GM19328 (cell line): ENCODE results near the gene NAA80.
"Not testable (repeated sequence)": the region's sequence is repeated elsewhere in the genome, so short reads cannot be mapped to it uniquely, and the experiment has no call there.

Experiments used
- ATAC-seq: cut with Tn5 transposase; IDR thresholded peaks from one replicate; pipeline ENCODE4 v1.9.1; 2021; ENCODE audit warnings: mild to moderate bottlenecking, moderate library complexity; ENCODE audit not compliant: unreplicated experiment

The NAA80 gene

GRCh38 chr3:50316657-50317242 is 17.5 kb upstream of the NAA80 start:
- ATAC-seq: no peak

- ATAC-seq: no peak
Measured at GRCh38 chr3:50314816-50315215, 15.6 kb upstream of the NAA80 start.

DNA sequence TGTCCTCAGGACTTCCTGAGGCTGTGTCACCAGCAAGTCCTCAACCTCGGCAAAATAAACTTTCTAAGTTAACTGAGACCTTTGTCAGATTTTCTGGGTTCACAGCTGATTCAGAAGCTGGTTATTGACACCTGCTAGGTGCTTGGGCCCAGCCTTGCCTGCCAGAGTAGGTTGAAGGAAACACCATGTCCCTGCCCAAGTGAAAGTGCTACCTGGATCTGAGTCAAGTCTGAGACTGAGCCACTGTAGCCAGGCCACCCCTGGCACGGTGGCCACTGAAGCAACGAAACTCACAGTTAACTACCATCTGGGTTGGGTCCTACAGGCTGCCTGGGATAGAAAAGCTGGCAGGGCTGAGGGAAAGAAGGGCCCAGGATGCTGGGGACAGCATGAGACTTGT is 15.1 kb upstream of the NAA80 start:
- no peak for ATAC-seq

GRCh38 chr3:50312041-50312440 is 12.8 kb upstream of the NAA80 start:
- not testable (repeated sequence) for ATAC-seq

- ATAC-seq: no peak
Measured at GRCh38 chr3:50304601-50305000, 5.4 kb upstream of the NAA80 start.

GRCh38 chr3:50303013-50303815 is 4.0 kb upstream of the NAA80 start, which contains the start of gene HYAL1:
TSS of gene HYAL1 (minus strand) at chr3:50303574. CDS start at chr3:50302956, 618 bp downstream.
- ATAC-seq: no peak

DNA sequence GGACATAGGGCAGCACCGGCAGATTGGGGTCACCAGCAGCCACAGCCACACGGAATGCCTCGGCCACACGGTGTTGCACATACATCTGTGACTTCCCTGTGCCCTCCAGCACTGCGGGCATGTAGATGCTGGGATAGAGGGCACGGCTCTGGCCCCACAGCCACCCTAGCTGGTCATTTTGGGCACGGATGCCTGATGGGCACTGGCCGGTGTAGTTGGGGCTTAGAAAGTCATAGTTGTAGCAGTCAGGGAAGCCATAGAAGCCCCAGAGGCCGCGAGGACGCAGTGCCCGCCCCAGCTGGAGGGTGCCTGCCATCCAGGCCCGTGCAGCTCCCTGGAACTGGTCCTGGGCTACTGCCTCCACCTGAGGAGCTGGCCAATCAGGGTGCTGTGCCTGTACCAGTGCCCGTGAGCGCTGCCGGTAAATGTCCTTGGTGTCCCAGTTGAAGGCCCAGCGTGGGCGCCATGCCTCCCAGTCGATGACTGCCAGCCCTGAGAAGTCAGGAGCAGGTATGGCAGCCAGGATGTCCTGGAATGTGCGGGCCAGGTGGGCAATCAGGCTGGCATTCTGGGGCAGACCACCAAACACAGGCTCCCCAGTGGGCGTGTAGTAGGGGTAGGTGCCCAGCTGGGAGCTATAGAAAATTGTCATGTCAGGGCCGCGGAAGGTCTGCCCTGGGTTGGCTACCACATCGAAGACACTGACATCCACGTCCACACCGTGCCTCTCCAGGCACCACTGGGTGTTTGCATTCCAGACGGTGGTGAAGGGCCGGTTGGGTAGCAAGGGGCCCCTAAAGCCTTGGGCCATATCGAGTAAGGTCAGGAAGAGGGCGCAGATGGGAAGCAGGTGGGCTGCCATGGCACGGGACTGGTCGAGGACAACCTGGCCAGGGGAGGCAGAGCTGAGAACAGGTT is 3.1 kb upstream of the NAA80 start:
- ATAC-seq: no peak

- ATAC-seq: no peak
Measured at GRCh38 chr3:50300681-50301254, 1.6 kb upstream of the NAA80 start.

- ATAC-seq: no peak
Measured at GRCh38 chr3:50299929-50300680, 900 bp upstream of the NAA80 start.

- no peak for ATAC-seq
Measured at GRCh38 chr3:50299638-50299928, 378 bp upstream of the NAA80 start.

GRCh38 chr3:50297896-50298725 is 1.1 kb downstream of the NAA80 start:
- ATAC-seq: no peak

DNA sequence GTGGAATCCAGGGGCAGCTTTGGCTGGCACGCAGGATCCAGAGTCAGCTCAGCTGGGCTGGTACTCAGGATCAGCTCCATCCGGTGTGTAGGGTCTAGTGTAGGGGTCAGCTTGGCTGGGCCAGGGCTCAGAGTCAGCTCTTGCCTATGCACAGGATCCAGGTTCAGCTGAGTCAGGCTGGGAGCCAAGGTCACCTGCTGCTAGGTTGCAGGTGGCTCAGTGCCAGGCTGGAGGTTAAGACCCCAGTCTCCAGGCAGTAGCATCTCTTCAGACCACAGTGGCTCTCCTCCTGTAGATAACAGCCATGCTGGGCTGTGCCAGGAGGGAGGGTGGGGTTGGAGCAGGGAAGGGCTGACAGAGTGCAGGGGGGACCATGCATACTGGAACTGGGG is 1.8 kb downstream of the NAA80 start:
- ATAC-seq: no peak

DNA sequence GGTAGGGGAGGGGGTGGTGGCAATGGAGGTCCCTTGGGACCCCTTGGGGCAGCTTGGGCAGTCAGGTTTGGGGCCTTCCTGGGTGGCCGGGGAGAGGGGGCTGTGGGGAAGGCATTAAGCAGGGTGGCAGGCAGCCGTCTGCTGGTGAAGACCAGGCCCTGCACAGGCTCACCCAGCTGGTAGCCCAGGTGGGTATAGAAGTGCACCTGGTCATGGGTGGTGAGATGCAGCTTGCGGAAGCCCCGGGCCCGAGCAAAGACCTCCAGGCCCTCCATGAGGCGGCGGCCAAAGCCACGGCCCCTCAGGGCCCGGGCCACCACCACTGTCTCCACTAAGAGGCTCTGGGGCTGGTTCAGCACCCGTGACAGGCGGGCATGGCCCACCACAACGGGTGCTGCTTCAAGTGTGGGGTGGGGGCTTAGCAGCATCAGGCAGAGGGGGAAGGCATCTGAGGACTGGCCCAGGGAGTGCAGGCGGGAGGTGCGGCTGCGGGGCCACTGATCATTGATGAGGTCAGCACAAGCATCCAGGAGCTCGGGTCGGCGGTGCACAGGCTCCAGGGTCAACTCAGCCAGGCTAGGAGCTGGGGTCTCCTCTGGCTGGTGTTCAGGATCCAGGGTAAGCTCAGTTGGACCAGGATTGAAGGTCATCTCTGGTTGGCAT is 2.4 kb downstream of the NAA80 start:
- ATAC-seq: no peak

DNA sequence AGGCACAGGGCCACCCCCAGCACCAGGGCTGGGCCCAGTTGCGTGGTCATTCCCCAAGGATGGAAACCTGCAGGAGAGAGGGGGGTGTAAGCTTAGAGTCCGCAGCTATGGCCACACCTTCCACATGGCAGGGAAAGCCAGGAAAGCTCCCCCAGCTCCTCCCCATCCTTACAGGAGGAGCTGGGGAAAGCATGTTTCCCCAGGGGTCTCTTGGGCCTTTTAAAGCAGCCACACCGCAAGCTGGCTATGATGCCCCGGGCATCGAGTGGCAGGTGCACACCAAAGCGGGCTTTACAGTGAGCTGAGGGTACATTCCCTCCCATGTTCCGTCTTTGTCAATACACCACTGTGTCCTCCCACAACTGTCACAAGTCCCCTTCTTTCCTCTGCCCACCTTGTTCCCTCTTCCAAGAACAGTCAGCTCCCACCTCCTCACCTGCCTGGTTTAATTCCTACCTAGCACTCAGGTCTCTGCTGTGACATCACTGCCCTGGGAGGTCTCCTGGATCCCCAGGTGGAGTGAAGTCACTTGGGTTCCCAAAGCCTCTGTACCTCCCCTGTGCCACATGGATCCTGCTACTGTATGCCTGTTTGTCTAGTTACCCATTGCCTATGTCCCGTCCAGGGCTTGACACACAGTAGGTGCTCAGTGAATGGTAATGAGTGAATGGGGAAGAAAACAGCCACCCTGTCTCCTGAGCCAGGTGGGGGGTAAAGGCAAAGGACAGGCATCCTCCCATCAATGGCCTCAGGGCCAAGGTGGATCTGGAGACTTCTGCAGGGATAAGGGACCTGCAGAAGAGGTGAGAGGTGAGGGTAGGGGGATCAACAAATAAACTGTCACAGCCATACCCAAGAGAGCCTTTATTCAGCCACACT is 3.4 kb downstream of the NAA80 start:
- no peak for ATAC-seq

GRCh38 chr3:50294492-50295403 is 4.5 kb downstream of the NAA80 start:
- ATAC-seq: no peak

GRCh38 chr3:50294089-50294488 is 5.1 kb downstream of the NAA80 start:
- ATAC-seq: no peak

DNA sequence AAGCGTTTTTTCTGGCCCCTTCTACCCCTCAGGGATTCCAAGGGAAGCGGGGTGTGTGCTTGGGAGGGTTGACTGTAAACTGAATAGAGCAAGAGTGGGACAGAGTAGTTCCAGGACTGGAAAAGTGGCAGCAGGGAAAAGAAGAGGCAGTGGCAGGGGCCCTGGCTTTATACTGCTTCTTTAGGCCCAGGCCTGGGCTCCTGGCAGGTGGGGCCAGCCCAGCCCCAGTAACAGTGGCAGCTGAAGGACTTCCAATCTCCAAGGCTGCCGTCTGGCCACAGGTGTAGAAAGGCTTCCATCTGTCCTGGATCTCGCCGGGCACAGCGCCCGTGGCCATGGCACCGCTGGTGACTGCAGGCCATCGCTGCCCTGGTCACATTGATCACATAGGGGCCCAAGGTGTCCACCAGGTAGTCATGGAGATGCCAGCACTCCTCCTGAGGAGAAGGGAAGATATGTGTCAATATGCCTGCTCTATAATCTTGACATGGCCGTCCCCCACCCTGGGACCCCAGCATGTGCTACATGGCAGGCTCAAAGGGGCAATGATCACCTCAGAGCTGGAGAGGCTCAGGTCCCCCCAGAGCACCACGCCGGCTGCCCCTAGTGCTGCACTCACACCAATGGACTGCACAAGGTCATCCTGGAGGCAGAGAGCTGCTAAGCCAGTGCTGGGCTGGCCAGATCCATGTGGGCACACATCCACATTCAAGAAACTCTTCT is 6.0 kb downstream of the NAA80 start:
- no peak for ATAC-seq
